ENCODE results near the gene CABP1.

GRCh38 chr12:120688527-120689071, 48.2 kb downstream of the CABP1 start:
- TF ChIP-seq CTCF (IDR thresholded peaks at IDR 0.05) (no peak), POLR2A (IDR thresholded peaks at IDR 0.05) (no peak), EP300 (IDR thresholded peaks at IDR 0.05) (no peak)
